PC-9 (cell line): ENCODE data around the gene CRYBG1. TPM values are rescaled to one million over a fixed set of nuclear protein-coding genes. Genes with fewer than 3 reads are reported as not detected.

Source experiments
- BruUV-seq: library from RNA; stranded (reverse); fragments of 400-500 nt; replicated peaks from 2 replicates; lab custom pipeline; 2021; lab: Mats Ljungman, UMichigan
- CTCF ChIA-PET: fragments of 300-600 bp; sonication (Branson Sonifier 250); formaldehyde crosslinking; loops from one replicate; lab custom pipeline; 2022; ENCODE audit warnings: antibody characterized with exemption; lab: Charles Lee
- POLR2A ChIA-PET: fragments of 300-600 bp; sonication (Branson Sonifier 250); formaldehyde crosslinking; loops from one replicate; lab custom pipeline; 2022; ENCODE audit warnings: antibody characterized with exemption; ENCODE audit not compliant: unreplicated experiment; lab: Charles Lee
- DNase-seq, 2 experiments: peaks; one replicate each; pipeline versions ENCODE4 v3.0.0 to v3.0.0-alpha.2; 2015 to 2022; ENCODE audit warnings: mixed read lengths in 1 of 2
- H2AFZ ChIP-seq: fragments of 200-600 bp; sonication (generic); 2 replicates; pipeline ENCODE4 v1.8.1; 2017; ENCODE audit warnings: antibody characterized with exemption
- H3F3A ChIP-seq: fragments of 200-600 bp; sonication (generic); 2 replicates; pipeline ENCODE4 v1.8.1; 2017; ENCODE audit warnings: antibody characterized with exemption, mild to moderate bottlenecking, low read depth; ENCODE audit not compliant: insufficient read depth
- H3K27ac ChIP-seq: fragments of 200-600 bp; sonication (generic); 2 replicates; pipeline ENCODE4 v1.6.1; 2016; ENCODE audit warnings: mixed run types
- H3K27me3 ChIP-seq: fragments of 200-600 bp; sonication (generic); 2 replicates; pipeline ENCODE4 v1.6.1; 2016; ENCODE audit warnings: low read depth, mixed run types; ENCODE audit not compliant: insufficient read depth
- H3K36me3 ChIP-seq: fragments of 200-600 bp; sonication (generic); 2 replicates; pipeline ENCODE4 v1.6.1; 2016; ENCODE audit warnings: low read depth, mixed run types
- H3K4me1 ChIP-seq: fragments of 200-600 bp; sonication (generic); replicated peaks from 2 replicates; pipeline ENCODE4 v1.6.1; 2016; ENCODE audit warnings: mixed run types; ENCODE audit not compliant: insufficient read depth
- H3K4me2 ChIP-seq: fragments of 200-600 bp; sonication (generic); 2 replicates; pipeline ENCODE4 v1.6.1; 2017; ENCODE audit warnings: mixed run types
- H3K4me3 ChIP-seq: fragments of 200-600 bp; sonication (generic); 2 replicates; pipeline ENCODE4 v1.6.1; 2016; ENCODE audit warnings: mixed run types
- H3K79me2 ChIP-seq: fragments of 200-600 bp; sonication (generic); 2 replicates; pipeline ENCODE4 v1.6.1; 2017; ENCODE audit warnings: low read depth, mixed run types
- H3K9me2 ChIP-seq: fragments of 200-600 bp; sonication (generic); 2 replicates; pipeline ENCODE4 v1.8.1; 2017; ENCODE audit warnings: mild to moderate bottlenecking; ENCODE audit not compliant: insufficient read depth
- H3K9me3 ChIP-seq: fragments of 200-600 bp; sonication (generic); 2 replicates; pipeline ENCODE4 v1.8.1; 2016; ENCODE audit warnings: low read depth; ENCODE audit not compliant: insufficient read depth
- H4K20me1 ChIP-seq: fragments of 200-600 bp; sonication (generic); 2 replicates; pipeline ENCODE4 v1.8.1; 2017; ENCODE audit not compliant: insufficient read depth
- EZH2 ChIP-seq: fragments of 200-600 bp; sonication (generic); IDR thresholded peaks from 2 replicates; pipeline ENCODE4 v1.8.0; 2017; ENCODE audit warnings: antibody characterized with exemption, low read depth
- intact Hi-C: fragments of 100-400 bp; cut with micrococcal nuclease; formaldehyde crosslinking; loops from one replicate; pipeline ENCODE4 v1.10.0; 2022; ENCODE audit not compliant: unreplicated experiment
- total RNA-seq: library from RNA; stranded (reverse); gene quantifications from 2 replicates; pipeline ENCODE4 v1.2.3, GENCODE V29; 2021
- TF ChIP-seq, protein P1 (sequence below): fragments of 200-600 bp; sonication (generic); conservative IDR thresholded peaks from 2 replicates; pipeline ENCODE4 v1.6.1; 2017; ENCODE audit warnings: mixed run types, antibody characterized with exemption, mild to moderate bottlenecking, moderate library complexity

The CRYBG1 gene
- total RNA-seq, 1 experiment from 2014 or later: 49.3 TPM

DNA sequence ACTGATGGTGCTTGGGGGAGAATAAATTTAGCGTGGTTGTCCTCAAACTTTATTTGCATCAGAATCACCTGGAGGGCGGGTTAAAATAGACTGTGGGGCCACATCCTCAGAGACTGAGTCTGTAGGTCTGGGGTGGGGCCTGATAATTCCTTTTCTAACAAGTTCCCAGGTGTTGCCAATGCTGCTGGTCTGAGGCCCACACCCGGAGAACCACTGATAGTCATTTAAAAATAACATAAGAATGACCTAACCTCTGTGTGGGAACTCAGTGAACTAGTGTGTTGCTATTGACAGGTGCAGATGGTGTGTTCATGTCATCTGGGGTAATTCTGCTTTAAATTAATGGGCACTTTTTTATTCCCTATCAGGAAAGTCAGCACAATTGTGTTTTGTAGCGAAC, 204.0 kb downstream of the CRYBG1 start:
- H3K4me3 ChIP-seq: no peak overlapping the region
- TF ChIP-seq, protein P1, sequence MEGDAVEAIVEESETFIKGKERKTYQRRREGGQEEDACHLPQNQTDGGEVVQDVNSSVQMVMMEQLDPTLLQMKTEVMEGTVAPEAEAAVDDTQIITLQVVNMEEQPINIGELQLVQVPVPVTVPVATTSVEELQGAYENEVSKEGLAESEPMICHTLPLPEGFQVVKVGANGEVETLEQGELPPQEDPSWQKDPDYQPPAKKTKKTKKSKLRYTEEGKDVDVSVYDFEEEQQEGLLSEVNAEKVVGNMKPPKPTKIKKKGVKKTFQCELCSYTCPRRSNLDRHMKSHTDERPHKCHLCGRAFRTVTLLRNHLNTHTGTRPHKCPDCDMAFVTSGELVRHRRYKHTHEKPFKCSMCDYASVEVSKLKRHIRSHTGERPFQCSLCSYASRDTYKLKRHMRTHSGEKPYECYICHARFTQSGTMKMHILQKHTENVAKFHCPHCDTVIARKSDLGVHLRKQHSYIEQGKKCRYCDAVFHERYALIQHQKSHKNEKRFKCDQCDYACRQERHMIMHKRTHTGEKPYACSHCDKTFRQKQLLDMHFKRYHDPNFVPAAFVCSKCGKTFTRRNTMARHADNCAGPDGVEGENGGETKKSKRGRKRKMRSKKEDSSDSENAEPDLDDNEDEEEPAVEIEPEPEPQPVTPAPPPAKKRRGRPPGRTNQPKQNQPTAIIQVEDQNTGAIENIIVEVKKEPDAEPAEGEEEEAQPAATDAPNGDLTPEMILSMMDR: no peak
- no peak for TF ChIP-seq EZH2
- H3K9me2 ChIP-seq: no peaks in the 10 kb centered on the region
- H3K4me2 ChIP-seq: no peak overlapping the region
- BruUV-seq: no TSS peak
- H3K36me3 ChIP-seq: peaks cover 12% of the 10 kb centered on the region
- peaks cover 26% of the 10 kb centered on the region for H3K4me1 ChIP-seq
- H2AFZ ChIP-seq: no peak overlapping the region
- H3F3A ChIP-seq: peaks cover 23% of the 10 kb centered on the region
- H3K79me2 ChIP-seq: no peaks in the 10 kb centered on the region
- POLR2A ChIA-PET: no interaction called here
- intact Hi-C loops: no loop called here
- H3K27me3 ChIP-seq: no peaks in the 10 kb centered on the region
- CTCF ChIA-PET: no interaction called here
- DNase-seq: no peak
- H3K9me3 ChIP-seq: no peaks in the 10 kb centered on the region
- no peak overlapping the region for H3K27ac ChIP-seq
- no peaks in the 10 kb centered on the region for H4K20me1 ChIP-seq

DNA sequence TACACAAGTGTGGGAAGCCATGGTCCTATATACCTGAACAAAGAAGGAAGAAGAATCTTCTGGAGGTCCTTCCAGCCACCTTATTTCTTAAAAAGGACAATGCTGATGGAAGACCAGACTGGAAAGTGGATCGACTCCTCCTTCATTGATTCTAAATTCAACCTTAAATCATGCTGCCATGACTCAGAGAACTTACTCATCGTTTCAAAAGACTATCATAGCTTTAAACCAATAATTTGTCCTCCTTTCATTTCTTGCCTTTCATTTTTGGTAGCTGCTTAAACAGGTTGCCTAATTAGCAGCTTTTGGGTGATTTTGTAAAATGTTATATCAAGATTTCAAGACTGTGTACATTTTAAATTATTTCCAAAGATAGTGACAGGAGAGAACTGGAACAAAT, 208.0 kb downstream of the CRYBG1 start:
- ChIA-PET CTCF (no interaction called here), POLR2A (no interaction called here)
- H3K4me3 ChIP-seq: no peak overlapping the region
- H3K4me2 ChIP-seq: no peak overlapping the region
- no peaks in the 10 kb centered on the region for H3K9me3 ChIP-seq
- H3K36me3 ChIP-seq: 0 out of 2 replicates have a peak, but pooled peaks cover 7% of the 10 kb centered on the region
- H3K27me3 ChIP-seq: no peaks in the 10 kb centered on the region
- no peak for DNase-seq
- no peaks in the 10 kb centered on the region for H3K4me1 ChIP-seq
- no peak overlapping the region for H3K27ac ChIP-seq
- intact Hi-C loops: no loop called here
- no peaks in the 10 kb centered on the region; the same call in 1 of the 2 replicates for H3F3A ChIP-seq
- H3K79me2 ChIP-seq: no peaks in the 10 kb centered on the region
- no peaks in the 10 kb centered on the region for H4K20me1 ChIP-seq
- no peak for TF ChIP-seq EZH2
- TF ChIP-seq, protein P1: no peak
- H3K9me2 ChIP-seq: no peaks in the 10 kb centered on the region
- BruUV-seq: no TSS peak
- H2AFZ ChIP-seq: no peak overlapping the region

DNA sequence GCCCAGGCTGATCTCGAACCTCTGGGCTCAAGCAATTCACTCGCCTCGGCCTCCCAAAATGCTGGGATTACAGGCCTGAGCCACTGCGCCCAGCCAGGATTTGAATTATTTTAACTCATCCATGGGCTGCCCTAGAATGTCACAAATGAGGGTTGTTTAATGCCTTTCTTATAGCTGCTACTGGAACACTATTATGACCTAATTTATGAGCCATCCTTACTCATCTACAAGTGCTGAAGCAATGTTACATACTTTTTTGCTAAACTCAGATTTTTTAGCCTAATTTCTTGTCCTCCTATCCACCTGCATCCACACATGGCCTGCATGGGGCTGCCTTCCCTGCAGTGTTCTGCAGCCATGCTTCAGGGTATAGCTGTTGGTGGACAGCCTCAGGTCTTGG, 208.9 kb downstream of the CRYBG1 start:
- BruUV-seq: no TSS peak
- no peak overlapping the region for H3K27ac ChIP-seq
- H3F3A ChIP-seq: no peaks in the 10 kb centered on the region; the same call in 1 of the 2 replicates
- H3K79me2 ChIP-seq: no peaks in the 10 kb centered on the region
- no peak overlapping the region for H3K4me3 ChIP-seq
- ChIA-PET POLR2A (no interaction called here), CTCF (no interaction called here)
- no peaks in the 10 kb centered on the region for H3K9me2 ChIP-seq
- no peaks in the 10 kb centered on the region for H3K27me3 ChIP-seq
- intact Hi-C loops: no loop called here
- TF ChIP-seq, protein P1: no peak
- no peak for TF ChIP-seq EZH2
- H3K36me3 ChIP-seq: 0 out of 2 replicates have a peak, but pooled peaks cover 3% of the 10 kb centered on the region
- H4K20me1 ChIP-seq: no peaks in the 10 kb centered on the region
- no peak for DNase-seq
- peaks cover under 1% of the 10 kb centered on the region; the same call in 1 of the 2 replicates for H3K4me1 ChIP-seq
- no peak overlapping the region for H3K4me2 ChIP-seq
- H2AFZ ChIP-seq: no peak overlapping the region
- H3K9me3 ChIP-seq: no peaks in the 10 kb centered on the region
